SJSA1 (cell line): ENCODE results near the gene TBCEL. TPM values are rescaled to one million over a fixed set of nuclear protein-coding genes. Genes with fewer than 3 reads are reported as not detected.

Experiments used
- DNase-seq, 2 experiments: peaks; one replicate each; pipeline ENCODE4 v3.0.0-alpha.2; 2015 to 2020; ENCODE audit warnings: low spot score in 2 of 2, low read depth in 1 of 2
- H3K27ac ChIP-seq: fragments of 250-450 bp; sonication (Bioruptor Pico); 2 replicates; pipeline ENCODE4 v1.5.1; 2020; ENCODE audit warnings: mild to moderate bottlenecking, moderate library complexity
- H3K27me3 ChIP-seq: fragments of 250-450 bp; sonication (Bioruptor Pico); replicated peaks from 2 replicates; pipeline ENCODE4 v1.5.1; 2020; ENCODE audit warnings: mild to moderate bottlenecking, moderate library complexity
- H3K36me3 ChIP-seq: fragments of 250-450 bp; sonication (Bioruptor Pico); 2 replicates; pipeline ENCODE4 v1.5.1; 2020; ENCODE audit warnings: mild to moderate bottlenecking
- H3K4me1 ChIP-seq: fragments of 250-450 bp; sonication (Bioruptor Pico); replicated peaks from 2 replicates; pipeline ENCODE4 v1.6.1; 2021; ENCODE audit warnings: mild to moderate bottlenecking
- H3K4me3 ChIP-seq: fragments of 250-450 bp; sonication (Bioruptor Pico); 2 replicates; pipeline ENCODE4 v1.5.1; 2020; ENCODE audit warnings: mild to moderate bottlenecking
- H3K9me3 ChIP-seq: fragments of 250-450 bp; sonication (Bioruptor Pico); replicated peaks from 2 replicates; pipeline ENCODE4 v1.5.1; 2020; ENCODE audit warnings: mild to moderate bottlenecking
- total RNA-seq: library from RNA; depleted of rRNA; stranded (reverse); fragments of >200 nt; shearing (Covaris generic); gene quantifications from 2 replicates; pipeline ENCODE4 v1.2.3, GENCODE V29; 2014

The TBCEL gene
- total RNA-seq, 1 experiment from 2014 or later = 9.7 TPM

- Histone ChIP-seq H3K27ac (no peak overlapping the region), H3K27me3 (no peaks in the 10 kb centered on the region), H3K4me3 (no peak overlapping the region), H3K9me3 (no peaks in the 10 kb centered on the region), H3K36me3 (no peaks in the 10 kb centered on the region), H3K4me1 (no peaks in the 10 kb centered on the region)
- no peak for DNase-seq
These were observed 35.0 kb downstream of the TBCEL start for GRCh38 chr11:121058941-121059340.

GRCh38 chr11:121059605-121060004, 35.7 kb downstream of the TBCEL start:
- H3K4me3 ChIP-seq = no peak overlapping the region
- H3K36me3 ChIP-seq = no peaks in the 10 kb centered on the region
- H3K27me3 ChIP-seq = no peaks in the 10 kb centered on the region
- no peaks in the 10 kb centered on the region for H3K4me1 ChIP-seq
- H3K27ac ChIP-seq = no peak overlapping the region
- H3K9me3 ChIP-seq = no peaks in the 10 kb centered on the region
- no peak for DNase-seq

GRCh38 chr11:121063728-121064127, 39.8 kb downstream of the TBCEL start:
- Histone ChIP-seq H3K27me3 (no peaks in the 10 kb centered on the region), H3K4me3 (no peak overlapping the region), H3K4me1 (no peaks in the 10 kb centered on the region; the same call in 1 of the 2 replicates), H3K36me3 (no peaks in the 10 kb centered on the region), H3K9me3 (no peaks in the 10 kb centered on the region), H3K27ac (no peak overlapping the region)
- DNase-seq = no peak

- no peaks in the 10 kb centered on the region for H3K9me3 ChIP-seq
These were observed 42.7 kb downstream of the TBCEL start for GRCh38 chr11:121066623-121067022.

GRCh38 chr11:121067026-121067425, 43.1 kb downstream of the TBCEL start:
- H3K27ac ChIP-seq = no peak overlapping the region
- no peaks in the 10 kb centered on the region for H3K27me3 ChIP-seq
- no peaks in the 10 kb centered on the region; the same call in 1 of the 2 replicates for H3K4me1 ChIP-seq
- H3K4me3 ChIP-seq = no peak overlapping the region
- DNase-seq = no peak
- H3K9me3 ChIP-seq = no peaks in the 10 kb centered on the region
- no peaks in the 10 kb centered on the region for H3K36me3 ChIP-seq

More at GRCh38 chr11:121066623-121067022, 42.7 kb downstream of the TBCEL start:
- Histone ChIP-seq H3K4me1 (no peaks in the 10 kb centered on the region; the same call in 1 of the 2 replicates), H3K27ac (no peak overlapping the region), H3K27me3 (no peaks in the 10 kb centered on the region), H3K36me3 (no peaks in the 10 kb centered on the region), H3K4me3 (no peak overlapping the region)
- DNase-seq = no peak

- no peaks in the 10 kb centered on the region for H3K27me3 ChIP-seq
- DNase-seq = no peak
- H3K4me3 ChIP-seq = no peak overlapping the region
- H3K27ac ChIP-seq = no peak overlapping the region
- no peaks in the 10 kb centered on the region for H3K9me3 ChIP-seq
- no peaks in the 10 kb centered on the region for H3K36me3 ChIP-seq
- no peaks in the 10 kb centered on the region; the same call in 1 of the 2 replicates for H3K4me1 ChIP-seq
These were observed 43.6 kb downstream of the TBCEL start for GRCh38 chr11:121067453-121067852.

GRCh38 chr11:121067962-121068647, 44.2 kb downstream of the TBCEL start:
- no peaks in the 10 kb centered on the region; the same call in 1 of the 2 replicates for H3K4me1 ChIP-seq
- DNase-seq = no peak
- no peaks in the 10 kb centered on the region for H3K9me3 ChIP-seq
- H3K36me3 ChIP-seq = no peaks in the 10 kb centered on the region
- no peaks in the 10 kb centered on the region for H3K27me3 ChIP-seq
- H3K27ac ChIP-seq = no peak overlapping the region
- H3K4me3 ChIP-seq = no peak overlapping the region

GRCh38 chr11:121068787-121069186, 44.9 kb downstream of the TBCEL start:
- no peak overlapping the region for H3K27ac ChIP-seq
- no peak overlapping the region for H3K4me3 ChIP-seq
- DNase-seq = no peak
- H3K9me3 ChIP-seq = no peaks in the 10 kb centered on the region
- no peaks in the 10 kb centered on the region for H3K36me3 ChIP-seq
- no peaks in the 10 kb centered on the region for H3K27me3 ChIP-seq
- no peaks in the 10 kb centered on the region; the same call in 1 of the 2 replicates for H3K4me1 ChIP-seq

GRCh38 chr11:121070951-121071845, 47.3 kb downstream of the TBCEL start:
- H3K27me3 ChIP-seq = no peaks in the 10 kb centered on the region
- H3K36me3 ChIP-seq = no peaks in the 10 kb centered on the region
- H3K4me1 ChIP-seq = no peaks in the 10 kb centered on the region; the same call in 1 of the 2 replicates
- no peaks in the 10 kb centered on the region for H3K9me3 ChIP-seq
- DNase-seq = no peak
- H3K4me3 ChIP-seq = no peak overlapping the region
- no peak overlapping the region for H3K27ac ChIP-seq

- Histone ChIP-seq H3K9me3 (no peaks in the 10 kb centered on the region), H3K27ac (no peak overlapping the region), H3K36me3 (no peaks in the 10 kb centered on the region), H3K27me3 (no peaks in the 10 kb centered on the region), H3K4me1 (no peaks in the 10 kb centered on the region; the same call in 1 of the 2 replicates), H3K4me3 (no peak overlapping the region)
- DNase-seq = no peak
These were observed 48.0 kb downstream of the TBCEL start for GRCh38 chr11:121071846-121072450.

GRCh38 chr11:121081321-121081720, 57.4 kb downstream of the TBCEL start:
- Histone ChIP-seq H3K9me3 (no peaks in the 10 kb centered on the region), H3K4me3 (no peak overlapping the region), H3K36me3 (no peaks in the 10 kb centered on the region), H3K27me3 (no peaks in the 10 kb centered on the region), H3K27ac (no peak overlapping the region), H3K4me1 (peaks cover 2% of the 10 kb centered on the region)
- no peak for DNase-seq

- no peak overlapping the region for H3K27ac ChIP-seq
- no peak overlapping the region for H3K4me3 ChIP-seq
- no peaks in the 10 kb centered on the region for H3K27me3 ChIP-seq
- H3K9me3 ChIP-seq = no peaks in the 10 kb centered on the region
- DNase-seq = no peak
- H3K4me1 ChIP-seq = peaks cover 9% of the 10 kb centered on the region
- H3K36me3 ChIP-seq = no peaks in the 10 kb centered on the region
These were observed 58.3 kb downstream of the TBCEL start for GRCh38 chr11:121082219-121082618.

GRCh38 chr11:121082670-121083069, 58.8 kb downstream of the TBCEL start:
- H3K4me1 ChIP-seq = peaks cover 12% of the 10 kb centered on the region
- no peak overlapping the region for H3K27ac ChIP-seq
- no peak for DNase-seq
- H3K9me3 ChIP-seq = no peaks in the 10 kb centered on the region
- H3K27me3 ChIP-seq = no peaks in the 10 kb centered on the region
- no peak overlapping the region for H3K4me3 ChIP-seq
- no peaks in the 10 kb centered on the region for H3K36me3 ChIP-seq

GRCh38 chr11:121086866-121087265, 63.0 kb downstream of the TBCEL start:
- Histone ChIP-seq H3K4me1 (peaks cover 12% of the 10 kb centered on the region), H3K27me3 (no peaks in the 10 kb centered on the region), H3K36me3 (no peaks in the 10 kb centered on the region), H3K27ac (no peak overlapping the region; the same call in 1 of the 2 replicates), H3K9me3 (no peaks in the 10 kb centered on the region), H3K4me3 (no peak overlapping the region)
- DNase-seq = peak in 1 of 2 experiments; percentile 67
